Measurements from ENCODE around the gene EPOP. TPM values are rescaled to one million over a fixed set of nuclear protein-coding genes. Genes with fewer than 3 reads are reported as not detected.
A peak's percentile ranks its signal among the peaks of the same experiment; 100 is the strongest.

Gene EPOP
- total RNA-seq, 1 donor from 2014 or later: 8.0 TPM

DNA sequence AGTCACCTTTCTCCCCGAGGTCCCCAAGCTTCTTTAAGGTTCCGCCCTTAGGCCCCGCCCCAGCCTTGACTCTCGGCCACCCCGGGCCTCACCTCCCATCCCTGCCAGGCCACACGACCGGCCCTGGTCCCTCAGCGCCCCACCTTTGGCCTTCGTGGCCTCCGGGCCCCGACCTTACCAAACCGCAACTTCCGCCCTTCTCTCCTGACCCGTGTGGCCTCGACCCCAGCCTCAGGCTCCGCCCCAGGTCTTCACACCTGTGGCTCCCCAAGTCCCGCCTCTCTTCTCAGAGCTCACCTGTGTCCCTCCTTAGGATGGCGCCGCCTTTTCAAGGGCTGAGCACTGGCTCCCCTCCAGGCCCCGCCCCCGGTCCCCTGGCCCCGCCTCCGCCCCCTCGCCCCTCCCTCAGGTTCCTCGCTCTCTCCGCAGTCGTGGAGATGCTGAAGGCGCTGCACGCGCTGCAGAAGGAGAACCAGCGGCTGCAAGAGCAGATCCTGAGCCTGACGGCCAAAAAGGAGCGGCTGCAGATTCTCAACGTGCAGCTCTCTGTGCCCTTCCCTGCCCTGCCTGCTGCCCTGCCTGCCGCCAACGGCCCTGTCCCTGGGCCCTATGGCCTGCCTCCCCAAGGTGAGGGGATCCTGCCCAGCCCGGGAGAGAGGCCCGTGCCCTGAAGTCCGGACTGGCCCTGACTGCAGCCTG, 45.3 kb upstream of the EPOP start:
- no peak overlapping the region for H3K4me3 Mint-ChIP-seq
- H3K4me1 Mint-ChIP-seq: peaks cover 20% of the 10 kb centered on the region
- H3K4me1 ChIP-seq: peaks cover 18% of the 10 kb centered on the region
- peak overlapping the region; percentile 38 for H3K4me3 ChIP-seq
- H3K27me3 ChIP-seq: peaks cover 34% of the 10 kb centered on the region
- peaks cover 32% of the 10 kb centered on the region for H4K20me1 ChIP-seq (ENCODE audit: low read depth)
- DNase-seq (ENCODE audit: low spot score): peak; percentile 83
- H3K27ac ChIP-seq: no peak overlapping the region
- H3F3A ChIP-seq (ENCODE audit: low read depth): peaks cover 28% of the 10 kb centered on the region
- H3K36me3 ChIP-seq: no peaks in the 10 kb centered on the region
- H3K79me2 ChIP-seq (ENCODE audit: low read depth): no peaks in the 10 kb centered on the region
- no peak overlapping the region for H3K9ac ChIP-seq
- H3K4me2 ChIP-seq: peak overlapping the region; percentile 79
- TF ChIP-seq, protein P1, sequence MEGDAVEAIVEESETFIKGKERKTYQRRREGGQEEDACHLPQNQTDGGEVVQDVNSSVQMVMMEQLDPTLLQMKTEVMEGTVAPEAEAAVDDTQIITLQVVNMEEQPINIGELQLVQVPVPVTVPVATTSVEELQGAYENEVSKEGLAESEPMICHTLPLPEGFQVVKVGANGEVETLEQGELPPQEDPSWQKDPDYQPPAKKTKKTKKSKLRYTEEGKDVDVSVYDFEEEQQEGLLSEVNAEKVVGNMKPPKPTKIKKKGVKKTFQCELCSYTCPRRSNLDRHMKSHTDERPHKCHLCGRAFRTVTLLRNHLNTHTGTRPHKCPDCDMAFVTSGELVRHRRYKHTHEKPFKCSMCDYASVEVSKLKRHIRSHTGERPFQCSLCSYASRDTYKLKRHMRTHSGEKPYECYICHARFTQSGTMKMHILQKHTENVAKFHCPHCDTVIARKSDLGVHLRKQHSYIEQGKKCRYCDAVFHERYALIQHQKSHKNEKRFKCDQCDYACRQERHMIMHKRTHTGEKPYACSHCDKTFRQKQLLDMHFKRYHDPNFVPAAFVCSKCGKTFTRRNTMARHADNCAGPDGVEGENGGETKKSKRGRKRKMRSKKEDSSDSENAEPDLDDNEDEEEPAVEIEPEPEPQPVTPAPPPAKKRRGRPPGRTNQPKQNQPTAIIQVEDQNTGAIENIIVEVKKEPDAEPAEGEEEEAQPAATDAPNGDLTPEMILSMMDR (IDR thresholded peaks at IDR 0.05): no peak
- TF ChIP-seq EZH2phosphoT487 (IDR thresholded peaks at IDR 0.05) (no peak), EZH2 (IDR thresholded peaks at IDR 0.05) (peak; percentile 53)
- no peaks in the 10 kb centered on the region for H3K9me3 ChIP-seq (ENCODE audit: low read depth)
- H3K36me3 Mint-ChIP-seq: peaks cover 18% of the 10 kb centered on the region
- H3K9me3 Mint-ChIP-seq: no peaks in the 10 kb centered on the region
- peaks cover 11% of the 10 kb centered on the region for H3K27me3 Mint-ChIP-seq (ENCODE audit: insufficient read depth, low read depth)
- H2AFZ ChIP-seq (replicated peaks): no peak overlapping the region
- no peak overlapping the region for H3K27ac Mint-ChIP-seq

DNA sequence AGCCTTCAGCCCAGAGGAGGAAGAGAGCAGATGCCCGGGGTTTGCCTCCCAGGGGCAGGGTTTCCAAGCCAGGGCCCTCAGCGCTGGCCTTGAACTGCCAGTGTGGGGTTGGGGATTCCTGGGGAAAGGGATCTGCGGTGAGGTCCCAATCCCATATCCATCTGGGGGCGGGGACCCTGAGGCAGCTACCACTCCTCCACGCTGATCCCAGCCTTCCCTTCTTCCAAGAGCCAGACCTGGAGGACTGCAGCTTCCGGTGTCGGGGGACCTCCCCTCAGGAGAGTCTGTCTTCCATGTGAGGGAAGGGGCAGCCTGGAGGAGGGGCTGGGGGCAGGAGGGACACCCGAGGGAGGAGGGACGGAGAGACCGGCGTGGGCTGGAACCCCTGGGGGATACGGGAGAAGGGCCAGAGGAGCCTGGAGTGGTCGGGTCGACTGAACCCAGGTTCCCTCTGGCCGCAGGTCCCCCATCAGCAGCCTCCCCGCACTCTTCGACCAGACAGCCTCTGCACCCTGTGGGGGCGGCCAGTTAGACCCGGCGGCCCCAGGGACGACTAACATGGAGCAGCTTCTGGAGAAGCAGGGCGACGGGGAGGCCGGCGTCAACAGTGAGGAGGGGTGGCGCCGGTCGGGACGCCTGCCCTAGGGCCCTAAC, 44.7 kb upstream of the EPOP start:
- H3K9ac ChIP-seq: no peak overlapping the region
- H3K4me3 Mint-ChIP-seq: peak overlapping the region; percentile 55
- H3K4me1 ChIP-seq: peaks cover 19% of the 10 kb centered on the region
- TF ChIP-seq EZH2 (IDR thresholded peaks at IDR 0.05) (no peak), EZH2phosphoT487 (IDR thresholded peaks at IDR 0.05) (peak; percentile 55)
- TF ChIP-seq, protein P1 (IDR thresholded peaks at IDR 0.05): no peak
- H3K79me2 ChIP-seq (ENCODE audit: low read depth): no peaks in the 10 kb centered on the region
- peaks cover 11% of the 10 kb centered on the region for H3K27me3 Mint-ChIP-seq (ENCODE audit: insufficient read depth, low read depth)
- H3K9me3 ChIP-seq (ENCODE audit: low read depth): no peaks in the 10 kb centered on the region
- no peak overlapping the region for H2AFZ ChIP-seq (replicated peaks)
- peaks cover 20% of the 10 kb centered on the region for H3K4me1 Mint-ChIP-seq
- H3F3A ChIP-seq (ENCODE audit: low read depth): peaks cover 28% of the 10 kb centered on the region
- H3K36me3 Mint-ChIP-seq: peaks cover 18% of the 10 kb centered on the region
- peaks cover 32% of the 10 kb centered on the region for H4K20me1 ChIP-seq (ENCODE audit: low read depth)
- H3K27ac Mint-ChIP-seq: no peak overlapping the region
- peak overlapping the region; percentile 79 for H3K4me2 ChIP-seq
- H3K27me3 ChIP-seq: peaks cover 34% of the 10 kb centered on the region
- H3K27ac ChIP-seq: no peak overlapping the region
- H3K4me3 ChIP-seq: peak overlapping the region; percentile 38
- no peaks in the 10 kb centered on the region for H3K36me3 ChIP-seq
- H3K9me3 Mint-ChIP-seq: no peaks in the 10 kb centered on the region
- peak; percentile 44 for DNase-seq (ENCODE audit: low spot score)

DNA sequence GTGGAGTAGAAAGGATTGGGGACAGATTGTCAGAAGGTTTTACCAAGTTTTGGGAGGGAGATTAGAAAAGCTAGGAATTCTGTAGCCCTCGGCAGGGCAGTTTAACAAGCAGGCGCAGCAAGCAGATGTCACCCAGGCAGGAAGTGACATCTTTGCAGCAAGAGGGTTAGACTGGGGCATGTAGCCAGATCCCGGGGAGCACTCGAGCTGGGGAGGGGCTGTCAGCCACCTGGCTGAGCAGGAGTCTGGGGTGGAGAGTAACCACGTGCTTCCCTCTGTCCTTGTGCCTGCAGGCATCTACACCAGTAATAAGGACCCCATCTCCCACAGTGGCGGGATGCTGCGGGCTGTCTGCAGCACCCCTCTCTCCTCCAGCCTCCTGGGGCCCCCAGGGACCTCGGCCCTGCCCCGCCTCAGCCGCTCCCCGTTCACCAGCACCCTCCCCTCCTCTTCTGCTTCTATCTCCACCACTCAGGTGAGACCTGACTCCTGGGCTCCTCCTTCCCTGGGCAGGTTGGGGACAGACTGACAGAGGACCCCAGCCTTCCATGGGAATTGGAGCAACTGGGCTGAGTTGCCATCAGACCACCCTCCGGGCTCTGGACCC, 42.5 kb upstream of the EPOP start:
- Mint-ChIP-seq H3K4me1 (peaks cover 20% of the 10 kb centered on the region), H3K27me3 (ENCODE audit: insufficient read depth, low read depth) (peaks cover 11% of the 10 kb centered on the region)

More for the DNA sequence above, 42.5 kb upstream of the EPOP start:
- H3K27ac Mint-ChIP-seq: no peak overlapping the region
- no peaks in the 10 kb centered on the region for H3K9me3 Mint-ChIP-seq
- TF ChIP-seq EZH2phosphoT487 (IDR thresholded peaks at IDR 0.05) (no peak), EZH2 (IDR thresholded peaks at IDR 0.05) (no peak)
- TF ChIP-seq, protein P1 (IDR thresholded peaks at IDR 0.05): no peak
- peaks cover 16% of the 10 kb centered on the region for H3K36me3 Mint-ChIP-seq
- Histone ChIP-seq H3K79me2 (ENCODE audit: low read depth) (no peaks in the 10 kb centered on the region), H3K4me1 (peaks cover 19% of the 10 kb centered on the region), H3K36me3 (no peaks in the 10 kb centered on the region), H4K20me1 (ENCODE audit: low read depth) (peaks cover 32% of the 10 kb centered on the region), H3K9me3 (ENCODE audit: low read depth) (no peaks in the 10 kb centered on the region), H3K9ac (no peak overlapping the region), H3K4me2 (no peak overlapping the region), H3K4me3 (no peak overlapping the region), H3K27me3 (peaks cover 34% of the 10 kb centered on the region), H2AFZ (replicated peaks) (no peak overlapping the region), H3F3A (ENCODE audit: low read depth) (peaks cover 28% of the 10 kb centered on the region), H3K27ac (no peak overlapping the region)
- no peak overlapping the region for H3K4me3 Mint-ChIP-seq
- DNase-seq (ENCODE audit: low spot score): no peak

All from neural progenitor cell (in vitro differentiated cells).